Astrocyte of the cerebellum (primary cell): Measurements from ENCODE around the gene CREBL2.

Experiments
- DNase-seq: peaks from one replicate; pipeline ENCODE4 v3.0.0-alpha.2; 2011; ENCODE audit warnings: low read depth
- H3K4me3 ChIP-seq: 2 replicates; pipeline ENCODE4 v1.5.1; 2011; ENCODE audit warnings: mild to moderate bottlenecking, low read depth, low read length, moderate library complexity
- in situ Hi-C: cut with HindIII; loops from 2 replicates; pipeline ENCODE4 v1.10.0; 2017; ENCODE audit warnings: low sequenced_read_pairs
- TF ChIP-seq, protein P1 (sequence below): IDR thresholded peaks from 2 replicates; pipeline ENCODE4 v1.5.1; 2012; ENCODE audit warnings: low read length, low read depth, moderate library complexity, mild to moderate bottlenecking; ENCODE audit errors: missing control alignments

CREBL2 gene

DNA sequence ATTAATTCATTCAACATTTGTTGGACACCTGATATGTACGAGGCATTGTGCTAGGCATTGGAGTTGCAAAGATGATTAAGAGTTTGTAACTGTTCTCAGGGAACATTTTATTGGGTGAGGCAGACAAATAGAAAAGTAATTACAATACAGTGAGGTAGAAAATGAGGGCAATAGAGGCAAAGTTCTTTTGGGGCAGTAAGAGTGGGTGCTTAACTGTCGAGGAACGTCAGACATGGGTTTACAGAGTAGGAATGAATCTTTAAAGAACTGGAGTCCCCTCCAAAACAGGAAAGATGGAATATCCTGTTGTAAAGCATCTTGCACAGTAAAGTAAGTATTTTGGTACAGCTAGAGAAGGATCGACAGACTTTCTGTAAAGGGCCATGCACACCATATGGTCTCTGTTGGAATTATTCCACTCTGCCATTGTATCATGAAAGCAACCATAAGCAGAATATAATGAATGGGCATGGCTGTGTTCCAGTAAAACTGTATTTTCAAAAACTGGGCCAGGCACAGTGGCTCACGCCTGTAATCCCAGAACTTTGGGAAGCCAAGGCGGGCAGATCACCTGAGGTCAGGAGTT, 9.1 kb downstream of the CREBL2 start:
- in situ Hi-C loops, result no loop called here
- TF ChIP-seq, protein P1, sequence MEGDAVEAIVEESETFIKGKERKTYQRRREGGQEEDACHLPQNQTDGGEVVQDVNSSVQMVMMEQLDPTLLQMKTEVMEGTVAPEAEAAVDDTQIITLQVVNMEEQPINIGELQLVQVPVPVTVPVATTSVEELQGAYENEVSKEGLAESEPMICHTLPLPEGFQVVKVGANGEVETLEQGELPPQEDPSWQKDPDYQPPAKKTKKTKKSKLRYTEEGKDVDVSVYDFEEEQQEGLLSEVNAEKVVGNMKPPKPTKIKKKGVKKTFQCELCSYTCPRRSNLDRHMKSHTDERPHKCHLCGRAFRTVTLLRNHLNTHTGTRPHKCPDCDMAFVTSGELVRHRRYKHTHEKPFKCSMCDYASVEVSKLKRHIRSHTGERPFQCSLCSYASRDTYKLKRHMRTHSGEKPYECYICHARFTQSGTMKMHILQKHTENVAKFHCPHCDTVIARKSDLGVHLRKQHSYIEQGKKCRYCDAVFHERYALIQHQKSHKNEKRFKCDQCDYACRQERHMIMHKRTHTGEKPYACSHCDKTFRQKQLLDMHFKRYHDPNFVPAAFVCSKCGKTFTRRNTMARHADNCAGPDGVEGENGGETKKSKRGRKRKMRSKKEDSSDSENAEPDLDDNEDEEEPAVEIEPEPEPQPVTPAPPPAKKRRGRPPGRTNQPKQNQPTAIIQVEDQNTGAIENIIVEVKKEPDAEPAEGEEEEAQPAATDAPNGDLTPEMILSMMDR, result no peak
- no peak overlapping the region for H3K4me3 ChIP-seq
- DNase-seq, result no peak

DNA sequence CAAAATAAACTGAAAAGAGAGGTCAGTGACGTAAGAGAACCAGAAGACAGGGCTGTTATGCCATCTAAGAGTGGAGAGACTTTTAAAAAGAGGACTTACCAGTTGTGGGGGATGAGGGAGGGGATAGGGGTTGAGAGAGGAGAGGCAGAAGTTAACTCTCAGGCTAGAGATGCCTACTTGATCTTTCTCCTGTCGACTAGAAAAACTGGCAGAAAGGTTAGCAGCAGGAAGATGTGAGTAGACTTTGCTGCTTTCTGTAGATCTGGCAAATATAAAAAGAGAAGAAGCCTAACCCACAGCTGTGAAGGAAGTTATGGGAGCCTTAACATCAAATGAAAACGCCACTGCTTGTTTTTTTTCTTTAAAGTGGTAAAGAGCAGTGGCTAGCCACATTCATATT, 10.7 kb downstream of the CREBL2 start:
- in situ Hi-C loops, result no loop called here
- no peak for DNase-seq
- no peak overlapping the region for H3K4me3 ChIP-seq
- TF ChIP-seq, protein P1, result no peak

DNA sequence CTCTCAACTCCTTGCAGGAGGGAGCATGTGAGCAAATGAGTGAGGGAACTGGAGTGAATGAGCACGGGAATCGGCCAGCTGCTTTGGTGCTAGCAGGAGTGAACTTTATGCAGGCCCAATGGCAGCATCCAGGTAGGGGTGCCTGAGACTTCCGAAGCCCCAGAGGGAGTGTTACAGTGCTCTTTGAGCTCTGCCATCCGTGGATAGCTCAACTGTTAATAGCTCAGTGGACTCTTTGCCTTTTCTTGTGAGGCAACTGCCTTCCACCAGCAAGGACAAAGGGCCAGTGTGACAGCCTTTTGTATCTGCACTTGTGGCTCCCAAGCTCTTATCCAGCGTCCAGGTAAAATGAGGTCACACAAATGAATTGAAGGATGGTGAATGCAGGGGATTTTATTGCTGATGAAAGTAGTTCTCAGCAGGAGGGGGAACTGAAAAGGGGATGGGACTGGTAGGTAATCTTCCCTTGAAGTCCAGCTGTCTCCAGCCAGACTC, 12.9 kb downstream of the CREBL2 start:
- no peak overlapping the region for H3K4me3 ChIP-seq
- TF ChIP-seq, protein P1, result no peak
- no peak for DNase-seq
- in situ Hi-C loops, result no loop called here

DNA sequence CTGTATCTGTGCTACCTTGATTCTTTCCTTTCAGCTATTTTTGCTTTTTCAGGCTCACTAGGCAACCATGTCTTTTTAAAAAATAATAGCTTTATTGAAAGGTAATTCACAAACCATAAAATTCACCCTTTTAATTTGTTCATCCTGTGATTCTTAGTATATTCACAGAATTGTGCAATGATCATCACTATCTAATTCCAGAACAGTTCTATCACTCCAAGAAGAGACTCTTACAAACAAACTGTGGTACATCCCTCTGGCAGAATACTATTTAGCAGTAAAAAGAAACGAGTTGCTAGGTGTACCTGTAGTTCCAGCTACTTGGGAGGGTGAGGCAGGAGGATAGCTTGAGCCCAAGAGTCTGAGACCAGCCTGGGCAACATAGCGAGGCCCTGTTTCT, 14.8 kb downstream of the CREBL2 start:
- DNase-seq, result no peak
- in situ Hi-C loops, result no loop called here
- H3K4me3 ChIP-seq, result no peak overlapping the region
- TF ChIP-seq, protein P1, result no peak

DNA sequence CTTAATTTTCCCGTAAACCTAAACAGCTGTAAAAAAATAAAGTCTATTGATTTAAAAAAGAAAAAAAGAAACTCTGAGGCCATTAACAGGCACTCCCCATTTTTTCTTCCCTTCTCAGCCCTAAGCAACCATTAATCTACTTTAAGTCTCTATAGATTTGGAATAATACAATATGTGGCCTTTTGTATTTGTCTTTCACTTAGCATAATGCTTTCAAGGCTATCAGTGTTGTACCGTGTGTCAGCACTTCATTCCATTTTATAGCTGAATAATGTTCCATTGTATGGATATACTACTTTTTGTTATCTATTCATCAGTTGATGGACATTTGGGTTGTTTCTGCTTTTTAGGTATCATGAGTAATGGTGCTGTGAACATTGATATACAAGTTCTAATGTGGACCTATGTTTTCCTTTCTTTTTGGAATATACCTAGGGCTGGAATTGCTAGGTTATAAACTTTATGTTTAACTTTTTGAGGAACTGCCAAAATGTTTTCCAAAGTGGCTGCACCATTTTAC, 15.7 kb downstream of the CREBL2 start:
- in situ Hi-C loops, result no loop called here
- no peak overlapping the region for H3K4me3 ChIP-seq
- no peak for DNase-seq
- TF ChIP-seq, protein P1, result no peak

DNA sequence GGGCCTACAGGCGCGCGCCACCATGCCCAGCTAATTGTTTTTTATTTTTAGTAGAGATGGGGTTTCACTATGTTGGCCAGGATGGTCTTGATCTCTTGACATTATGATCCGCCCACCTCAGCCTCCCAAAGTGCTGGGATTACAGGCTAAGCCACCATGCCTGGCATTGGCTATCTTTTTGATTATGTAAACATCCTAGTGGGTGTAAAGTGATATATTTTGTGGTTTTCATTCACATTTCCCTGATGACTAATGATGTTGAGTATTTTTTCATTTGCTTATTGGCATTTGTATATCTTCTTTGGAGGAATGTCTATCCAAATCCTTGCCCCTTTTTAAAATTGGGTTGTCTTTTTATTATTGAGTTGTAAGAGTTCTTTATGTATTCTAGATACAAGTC, 16.3 kb downstream of the CREBL2 start:
- H3K4me3 ChIP-seq, result no peak overlapping the region
- TF ChIP-seq, protein P1, result no peak
- in situ Hi-C loops, result no loop called here
- no peak for DNase-seq

DNA sequence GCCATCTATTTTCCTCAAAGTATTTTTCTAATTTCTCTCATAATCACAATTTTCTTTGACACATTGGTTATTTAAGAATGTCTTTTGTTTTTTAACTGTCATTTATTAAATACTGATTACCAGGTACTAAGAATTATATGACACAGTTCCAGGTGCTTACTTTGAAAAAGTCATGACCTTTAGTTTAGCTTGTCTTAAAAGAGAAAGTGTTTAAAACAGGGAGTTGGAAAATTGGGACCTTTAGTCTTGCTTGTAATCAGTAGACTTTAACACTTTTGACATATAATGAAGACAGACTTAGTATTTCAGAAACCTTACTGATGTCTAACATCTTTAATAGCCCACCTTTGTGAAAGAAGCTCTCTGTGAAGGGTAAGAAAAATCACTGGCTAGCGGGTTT, 19.2 kb downstream of the CREBL2 start:
- no peak for DNase-seq
- TF ChIP-seq, protein P1, result no peak
- no peak overlapping the region for H3K4me3 ChIP-seq
- in situ Hi-C loops, result no loop called here
